Stimulated activated CD4-positive, alpha-beta T cell treated with anti-CD3 and anti-CD28 coated beads, Interleukin-2, amount 100 ng/mL, for 48 hours (primary cell): Measurements from ENCODE around the gene CENPW.

ENCODE experiments used
- DNase-seq, 2 donors: peaks; one replicate each; pipeline ENCODE4 v3.0.0-alpha.2; 2020

The CENPW gene

DNA sequence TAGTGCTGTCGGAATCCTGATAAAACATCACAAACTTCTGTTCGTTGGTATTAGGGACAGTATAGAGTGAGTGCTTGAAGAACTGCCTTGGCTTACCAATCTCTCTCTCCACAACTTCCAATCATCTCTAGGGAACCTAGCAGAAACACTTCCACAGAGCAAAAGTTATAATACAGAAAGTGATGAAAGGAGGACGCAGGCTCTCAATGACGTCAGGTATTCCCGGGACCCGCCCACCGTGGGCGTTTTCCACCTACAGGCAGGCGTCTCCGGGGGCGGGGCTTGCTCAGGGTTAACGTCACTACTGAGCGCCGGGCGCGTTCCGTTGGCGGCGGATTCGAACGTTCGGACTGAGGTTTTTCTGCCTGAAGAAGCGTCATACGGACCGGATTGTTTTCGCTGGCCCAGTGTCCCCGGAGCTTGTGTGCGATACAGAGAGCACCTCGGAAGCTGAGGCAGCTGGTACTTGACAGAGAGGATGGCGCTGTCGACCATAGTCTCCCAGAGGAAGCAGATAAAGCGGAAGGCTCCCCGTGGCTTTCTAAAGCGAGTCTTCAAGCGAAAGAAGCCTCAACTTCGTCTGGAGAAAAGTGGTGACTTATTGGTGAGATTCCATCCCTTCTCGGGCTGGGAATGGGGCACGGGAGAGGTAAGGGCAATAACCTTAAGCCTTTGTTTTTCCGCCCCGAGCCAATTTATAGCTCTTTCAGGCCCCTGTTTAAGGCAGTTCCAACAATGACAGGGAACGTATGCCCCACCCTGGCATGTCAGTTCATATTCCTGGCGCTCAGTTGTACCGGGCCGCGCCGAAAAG lies at the start of gene CENPW:
CENPW (plus strand) TSS at position 320 of the 814 bp plus-strand sequence; CDS start at position 479, 159 bp downstream.
- peak; percentile 95 to 97 for DNase-seq

- no peak for DNase-seq
These were observed 45.9 kb upstream of the CENPW start for GRCh38 chr6:126293891-126294524.

GRCh38 chr6:126300126-126300525 lies 39.8 kb upstream of the CENPW start:
- DNase-seq, result no peak

GRCh38 chr6:126300735-126301134 lies 39.2 kb upstream of the CENPW start:
- no peak for DNase-seq

GRCh38 chr6:126302191-126302590 lies 37.7 kb upstream of the CENPW start:
- no peak for DNase-seq

- no peak for DNase-seq
These were observed 32.1 kb upstream of the CENPW start for GRCh38 chr6:126307849-126308248.

GRCh38 chr6:126308362-126308761 lies 31.6 kb upstream of the CENPW start:
- DNase-seq, result no peak

DNA sequence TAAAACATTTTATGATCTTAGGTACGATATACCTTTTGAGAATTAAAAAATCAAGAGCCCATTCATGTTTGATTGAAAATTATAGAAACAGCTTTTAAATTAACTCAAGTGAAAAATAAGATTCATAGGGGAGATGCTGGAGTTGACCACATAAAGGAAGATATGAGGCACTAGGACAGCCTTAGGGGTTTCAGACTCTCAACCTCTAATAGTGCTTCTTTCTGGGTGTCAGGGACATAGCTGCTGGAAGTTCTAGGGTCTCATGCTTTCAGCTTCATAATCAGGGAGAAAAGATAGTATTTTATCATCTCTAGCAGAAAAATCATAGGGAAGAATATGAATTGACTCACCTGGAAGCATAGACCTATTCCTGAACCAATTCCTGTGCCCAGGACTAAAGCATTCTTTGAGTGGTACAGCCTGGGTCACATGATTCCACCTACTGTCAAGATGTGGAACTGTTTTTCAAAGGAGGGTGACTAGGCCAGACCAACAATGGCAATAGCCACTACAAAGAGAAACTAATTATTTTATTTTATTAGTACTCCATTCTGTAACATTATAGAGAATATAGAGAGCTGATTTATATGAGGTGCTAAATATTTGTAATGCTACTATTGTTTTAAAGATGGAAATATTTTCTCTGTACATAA lies 27.8 kb upstream of the CENPW start:
- no peak for DNase-seq

GRCh38 chr6:126313941-126314340 lies 26.0 kb upstream of the CENPW start:
- DNase-seq, result no peak

DNA sequence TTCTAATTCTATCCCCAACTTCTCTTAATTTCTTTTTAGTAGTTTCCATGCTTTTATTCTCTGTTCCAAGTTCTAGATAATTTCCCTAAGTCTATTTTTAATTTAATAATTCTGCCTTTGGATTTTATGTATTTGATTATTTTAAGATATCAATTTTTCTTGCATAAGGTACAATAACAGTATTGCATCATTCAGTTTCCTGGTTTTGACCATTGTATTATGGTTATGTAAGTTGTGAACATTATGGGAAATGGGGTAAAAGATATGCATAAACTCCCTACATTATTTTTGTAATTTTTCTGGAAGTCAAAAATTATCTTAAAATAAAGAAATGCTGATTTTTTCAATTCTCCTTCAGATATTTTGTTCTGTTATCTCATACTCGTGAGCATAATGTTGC lies 21.1 kb upstream of the CENPW start:
- no peak for DNase-seq

DNA sequence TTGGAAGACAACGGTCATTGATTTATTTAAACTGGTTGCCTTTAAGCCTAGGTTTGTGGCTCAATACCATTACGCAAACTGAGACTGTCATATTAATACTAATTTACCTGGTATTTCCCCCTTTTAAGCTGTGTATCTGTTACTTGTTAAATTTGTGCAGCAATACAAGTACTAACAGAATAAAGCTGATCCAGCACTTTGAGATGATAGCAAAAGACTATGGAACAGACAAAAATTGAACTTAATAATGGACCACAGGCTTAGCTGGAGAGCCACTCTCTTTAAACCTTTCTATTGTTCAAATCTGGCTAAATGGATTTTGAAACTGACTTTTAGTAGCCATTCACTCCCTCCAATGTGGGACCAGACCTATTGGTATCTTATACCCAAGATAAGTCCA lies 6.2 kb upstream of the CENPW start:
- no peak for DNase-seq

GRCh38 chr6:126335210-126335609 lies 4.7 kb upstream of the CENPW start:
- no peak for DNase-seq

DNA sequence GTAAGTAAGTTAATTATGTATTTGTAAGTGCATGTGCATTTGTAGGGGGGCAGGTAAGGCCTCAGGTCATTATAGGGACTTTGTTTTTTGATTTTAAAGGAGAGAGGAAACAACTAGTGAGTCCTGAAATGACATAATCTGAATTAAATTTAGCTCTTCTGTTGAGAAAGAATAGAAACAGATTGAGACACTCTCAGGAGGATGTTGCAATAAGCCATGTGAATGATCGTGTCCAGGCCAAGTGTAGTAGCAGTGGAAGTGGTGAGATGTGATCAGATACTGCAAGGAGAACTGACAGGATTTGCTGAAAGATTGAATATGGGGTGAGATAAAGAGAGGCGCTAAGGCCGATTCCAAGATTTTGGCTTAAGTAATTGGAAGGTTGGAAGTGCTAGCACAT lies 2.6 kb upstream of the CENPW start:
- DNase-seq, result no peak

DNA sequence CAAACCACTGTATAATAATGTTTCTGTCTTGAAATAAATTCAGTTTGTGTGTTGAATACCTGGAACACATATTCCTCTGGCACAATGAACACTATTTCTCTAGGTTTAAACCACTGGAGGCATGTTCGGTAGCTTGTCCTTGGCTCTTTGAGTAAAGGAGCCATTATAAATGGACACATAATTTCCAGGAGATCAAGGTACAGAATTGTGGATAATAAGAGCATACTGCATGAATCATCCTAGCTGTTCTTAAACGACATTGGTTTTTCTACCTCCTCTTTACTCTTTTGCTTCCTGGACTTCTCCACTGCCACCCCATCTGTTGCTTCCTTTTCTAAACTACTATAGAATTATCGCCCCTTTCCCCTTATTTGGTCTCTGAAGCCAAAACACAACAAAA lies 1.2 kb downstream of the CENPW start:
- DNase-seq, result no peak

GRCh38 chr6:126344181-126344580 lies 4.3 kb downstream of the CENPW start:
- no peak for DNase-seq

DNA sequence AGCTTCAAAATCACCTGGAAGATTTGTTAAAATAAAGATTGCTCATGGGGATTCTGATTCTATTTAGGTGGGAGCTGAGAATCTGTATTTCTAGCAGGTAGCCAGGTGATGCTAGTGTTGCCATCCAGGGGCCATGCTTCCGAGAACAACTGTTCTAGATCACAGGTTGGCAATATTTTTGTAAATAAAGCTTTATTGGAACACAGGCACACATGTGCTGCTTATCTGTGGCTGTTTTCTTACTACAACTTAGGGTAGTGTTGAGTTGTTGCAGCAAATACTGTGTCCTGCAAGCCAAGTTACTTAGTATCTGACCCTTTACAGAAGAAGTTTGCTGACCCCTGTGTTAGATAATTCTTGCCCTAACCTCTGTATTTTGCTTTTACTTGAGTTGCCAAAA lies 12.0 kb downstream of the CENPW start:
- no peak for DNase-seq

GRCh38 chr6:126352514-126352913 lies 12.6 kb downstream of the CENPW start:
- DNase-seq, result no peak

GRCh38 chr6:126356526-126356925 lies 16.6 kb downstream of the CENPW start:
- DNase-seq, result no peak

- no peak for DNase-seq
These were observed 20.1 kb downstream of the CENPW start for GRCh38 chr6:126359936-126360537.

- DNase-seq, result no peak
These were observed 22.0 kb downstream of the CENPW start for GRCh38 chr6:126361832-126362440.

- DNase-seq, result no peak
These were observed 27.9 kb downstream of the CENPW start for GRCh38 chr6:126367849-126368248.

- DNase-seq, result no peak
These were observed 32.7 kb downstream of the CENPW start for GRCh38 chr6:126372626-126373025.

DNA sequence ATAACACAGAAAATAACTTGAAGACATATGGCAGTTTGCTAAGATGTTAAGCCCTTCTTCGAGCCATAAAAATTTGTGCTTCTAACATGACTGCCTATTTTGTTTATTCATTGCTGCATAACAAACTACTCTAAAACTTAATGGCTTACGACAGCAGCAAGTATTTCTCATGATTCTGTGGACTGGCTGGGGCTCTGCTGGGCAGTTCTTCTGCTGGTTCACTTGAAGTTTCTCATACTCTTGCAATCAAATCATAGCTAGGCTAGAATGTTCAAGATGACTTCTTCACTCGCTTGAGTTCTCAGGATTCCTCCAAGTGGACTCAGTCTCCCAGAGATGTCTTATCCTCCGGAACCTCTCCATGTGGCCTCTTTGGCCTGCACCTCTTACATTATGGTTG lies 33.4 kb downstream of the CENPW start:
- DNase-seq, result no peak
